Measurements from ENCODE around the gene UBASH3B.

Gene UBASH3B

GRCh38 chr11:122650619-122651018 is 4.9 kb upstream of the UBASH3B start:
- Histone ChIP-seq H3K9me2 (replicated peaks; ENCODE audit: insufficient read depth, low read length) (no peaks in the 10 kb centered on the region), H3K27me3 (replicated peaks; ENCODE audit: insufficient read depth, low read length) (no peaks in the 10 kb centered on the region), H3K4me2 (ENCODE audit: low read depth, low read length) (no peak overlapping the region), H3K27ac (ENCODE audit: low read length) (no peak overlapping the region), H3K4me1 (ENCODE audit: low read length) (no peaks in the 10 kb centered on the region), H3K36me3 (replicated peaks; ENCODE audit: insufficient read depth, low read length) (no peaks in the 10 kb centered on the region), H3K79me2 (ENCODE audit: low read length) (no peaks in the 10 kb centered on the region), H2AFZ (ENCODE audit: low read length) (no peak overlapping the region), H3F3A (ENCODE audit: insufficient read depth, low read length) (no peaks in the 10 kb centered on the region), H4K20me1 (ENCODE audit: insufficient read depth, low read length) (no peaks in the 10 kb centered on the region), H3K9ac (ENCODE audit: low read length) (no peak overlapping the region), H3K9me3 (replicated peaks; ENCODE audit: insufficient read depth, low read length) (no peaks in the 10 kb centered on the region), H3K4me3 (ENCODE audit: low read length) (no peak overlapping the region)
- TF ChIP-seq EZH2 (optimal IDR thresholded peaks at IDR 0.05; ENCODE audit: low read depth, low read length) (no peak), EZH2phosphoT487 (IDR thresholded peaks at IDR 0.05; ENCODE audit: low read length) (no peak), CTCF (IDR thresholded peaks at IDR 0.05; ENCODE audit: low read length) (no peak)
- no peak for DNase-seq

DNA sequence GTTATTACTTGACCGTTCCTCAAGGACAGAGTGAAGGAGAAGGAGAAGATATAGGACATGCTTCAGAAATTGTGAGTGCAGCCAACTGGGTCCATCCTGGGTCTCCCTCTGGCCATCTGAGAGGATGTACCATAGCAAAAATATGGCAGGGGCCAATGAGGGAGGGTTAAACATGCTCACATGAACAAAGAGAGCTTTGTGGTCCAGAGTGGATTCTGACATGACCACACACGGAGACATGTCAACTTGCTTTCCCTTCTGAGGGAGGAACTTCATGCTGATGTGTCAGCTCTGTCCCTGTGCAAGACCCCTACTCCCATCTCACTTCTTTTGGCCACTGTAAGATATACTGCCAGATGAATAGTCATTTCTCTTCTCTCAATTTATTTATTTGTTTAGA is 3.0 kb upstream of the UBASH3B start:
- H2AFZ ChIP-seq (ENCODE audit: low read length): no peak overlapping the region
- no peaks in the 10 kb centered on the region for H4K20me1 ChIP-seq (ENCODE audit: insufficient read depth, low read length)
- H3K9ac ChIP-seq (ENCODE audit: low read length): no peak overlapping the region
- no peak overlapping the region for H3K27ac ChIP-seq (ENCODE audit: low read length)
- no peaks in the 10 kb centered on the region for H3K9me3 ChIP-seq (replicated peaks; ENCODE audit: insufficient read depth, low read length)
- H3K27me3 ChIP-seq (replicated peaks; ENCODE audit: insufficient read depth, low read length): no peaks in the 10 kb centered on the region
- no peak for TF ChIP-seq CTCF (IDR thresholded peaks at IDR 0.05; ENCODE audit: low read length)
- TF ChIP-seq EZH2phosphoT487 (IDR thresholded peaks at IDR 0.05; ENCODE audit: low read length): no peak
- no peak for TF ChIP-seq EZH2 (optimal IDR thresholded peaks at IDR 0.05; ENCODE audit: low read depth, low read length)
- H3K79me2 ChIP-seq (ENCODE audit: low read length): 0 out of 2 replicates have a peak, but pooled peaks cover 3% of the 10 kb centered on the region
- DNase-seq: no peak
- H3K36me3 ChIP-seq (replicated peaks; ENCODE audit: insufficient read depth, low read length): no peaks in the 10 kb centered on the region
- no peak overlapping the region for H3K4me2 ChIP-seq (ENCODE audit: low read depth, low read length)
- no peaks in the 10 kb centered on the region for H3F3A ChIP-seq (ENCODE audit: insufficient read depth, low read length)
- H3K4me3 ChIP-seq (ENCODE audit: low read length): no peak overlapping the region
- no peaks in the 10 kb centered on the region for H3K4me1 ChIP-seq (ENCODE audit: low read length)
- no peaks in the 10 kb centered on the region for H3K9me2 ChIP-seq (replicated peaks; ENCODE audit: insufficient read depth, low read length)

- Histone ChIP-seq H3K4me2 (ENCODE audit: low read depth, low read length) (no peak overlapping the region), H3K79me2 (ENCODE audit: low read length) (0 out of 2 replicates have a peak, but pooled peaks cover 3% of the 10 kb centered on the region)
Measured at GRCh38 chr11:122653916-122654585, 1.5 kb upstream of the UBASH3B start.

GRCh38 chr11:122656073-122656630 is 630 bp downstream of the UBASH3B start:
- DNase-seq: peak; percentile 47
- Histone ChIP-seq H3K79me2 (ENCODE audit: low read length) (0 out of 2 replicates have a peak, but pooled peaks cover 3% of the 10 kb centered on the region), H3K4me2 (ENCODE audit: low read depth, low read length) (peak overlapping the region; percentile 94), H3K36me3 (replicated peaks; ENCODE audit: insufficient read depth, low read length) (no peaks in the 10 kb centered on the region), H3K27me3 (replicated peaks; ENCODE audit: insufficient read depth, low read length) (no peaks in the 10 kb centered on the region), H3K9me3 (replicated peaks; ENCODE audit: insufficient read depth, low read length) (no peaks in the 10 kb centered on the region), H3F3A (ENCODE audit: insufficient read depth, low read length) (no peaks in the 10 kb centered on the region), H3K4me3 (ENCODE audit: low read length) (peak overlapping the region; percentile 97), H3K9me2 (replicated peaks; ENCODE audit: insufficient read depth, low read length) (no peaks in the 10 kb centered on the region), H2AFZ (ENCODE audit: low read length) (peak overlapping the region; percentile 98), H3K9ac (ENCODE audit: low read length) (peak overlapping the region; percentile 81), H4K20me1 (ENCODE audit: insufficient read depth, low read length) (no peaks in the 10 kb centered on the region), H3K4me1 (ENCODE audit: low read length) (no peaks in the 10 kb centered on the region), H3K27ac (ENCODE audit: low read length) (peak overlapping the region; percentile 59; the same call in 1 of the 2 replicates)
- no peak for TF ChIP-seq EZH2 (optimal IDR thresholded peaks at IDR 0.05; ENCODE audit: low read depth, low read length)
- TF ChIP-seq EZH2phosphoT487 (IDR thresholded peaks at IDR 0.05; ENCODE audit: low read length): no peak
- TF ChIP-seq CTCF (IDR thresholded peaks at IDR 0.05; ENCODE audit: low read length): no peak

More at GRCh38 chr11:122653916-122654585, 1.5 kb upstream of the UBASH3B start:
- Histone ChIP-seq H3K9ac (ENCODE audit: low read length) (no peak overlapping the region), H3K9me2 (replicated peaks; ENCODE audit: insufficient read depth, low read length) (no peaks in the 10 kb centered on the region), H3K36me3 (replicated peaks; ENCODE audit: insufficient read depth, low read length) (no peaks in the 10 kb centered on the region), H3K4me3 (ENCODE audit: low read length) (no peak overlapping the region), H2AFZ (ENCODE audit: low read length) (no peak overlapping the region), H3K4me1 (ENCODE audit: low read length) (no peaks in the 10 kb centered on the region), H3K27ac (ENCODE audit: low read length) (no peak overlapping the region), H4K20me1 (ENCODE audit: insufficient read depth, low read length) (no peaks in the 10 kb centered on the region), H3K27me3 (replicated peaks; ENCODE audit: insufficient read depth, low read length) (no peaks in the 10 kb centered on the region), H3F3A (ENCODE audit: insufficient read depth, low read length) (no peaks in the 10 kb centered on the region), H3K9me3 (replicated peaks; ENCODE audit: insufficient read depth, low read length) (no peaks in the 10 kb centered on the region)
- DNase-seq: no peak
- TF ChIP-seq EZH2 (optimal IDR thresholded peaks at IDR 0.05; ENCODE audit: low read depth, low read length): no peak

Measured in MM.1S (cell line).